Measurements from ENCODE around the gene RSPH9. TPM values are rescaled to one million over a fixed set of nuclear protein-coding genes. Genes with fewer than 3 reads are reported as not detected.

RSPH9 gene
- total and polyA plus RNA-seq, 11 donors, result 0.09 to 0.50 (median 0.16) TPM; not detected in 3

DNA sequence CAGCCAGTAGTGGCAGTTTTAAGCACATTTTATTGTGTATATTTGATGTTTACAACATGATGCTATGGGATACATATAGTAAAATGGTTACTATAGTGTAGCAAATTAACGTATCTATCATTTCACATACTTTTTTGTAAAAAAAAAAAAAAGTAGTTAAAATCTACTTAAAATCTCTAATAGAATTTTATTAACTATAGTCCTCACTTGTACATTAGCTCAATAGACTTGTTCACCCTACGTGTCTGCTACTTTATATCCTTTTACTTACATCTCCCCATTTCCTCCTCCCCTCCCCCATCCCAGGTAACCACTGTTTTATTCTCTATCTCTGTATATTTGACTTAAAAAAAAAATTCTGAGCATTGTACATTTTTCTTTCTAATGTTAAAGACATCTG, 38.8 kb upstream of the RSPH9 start:
- Histone ChIP-seq H3K4me1 (peaks cover 0 to 13% (median 0%) of the 10 kb centered on the region in 12 donors), H3K36me3 (peaks cover 0 to 94% (median 71%) of the 10 kb centered on the region in 9 donors), H3K9me3 (no peaks in the 10 kb centered on the region), H3K4me3 (no peak overlapping the region), H3K27me3 (no peaks in the 10 kb centered on the region), H3K27ac (no peak overlapping the region)
- WGBS, 4 donors, result 92 to 94% (median 93%) methylated on average over 2 of the region's 2 CpGs
- TF ChIP-seq, protein P1, sequence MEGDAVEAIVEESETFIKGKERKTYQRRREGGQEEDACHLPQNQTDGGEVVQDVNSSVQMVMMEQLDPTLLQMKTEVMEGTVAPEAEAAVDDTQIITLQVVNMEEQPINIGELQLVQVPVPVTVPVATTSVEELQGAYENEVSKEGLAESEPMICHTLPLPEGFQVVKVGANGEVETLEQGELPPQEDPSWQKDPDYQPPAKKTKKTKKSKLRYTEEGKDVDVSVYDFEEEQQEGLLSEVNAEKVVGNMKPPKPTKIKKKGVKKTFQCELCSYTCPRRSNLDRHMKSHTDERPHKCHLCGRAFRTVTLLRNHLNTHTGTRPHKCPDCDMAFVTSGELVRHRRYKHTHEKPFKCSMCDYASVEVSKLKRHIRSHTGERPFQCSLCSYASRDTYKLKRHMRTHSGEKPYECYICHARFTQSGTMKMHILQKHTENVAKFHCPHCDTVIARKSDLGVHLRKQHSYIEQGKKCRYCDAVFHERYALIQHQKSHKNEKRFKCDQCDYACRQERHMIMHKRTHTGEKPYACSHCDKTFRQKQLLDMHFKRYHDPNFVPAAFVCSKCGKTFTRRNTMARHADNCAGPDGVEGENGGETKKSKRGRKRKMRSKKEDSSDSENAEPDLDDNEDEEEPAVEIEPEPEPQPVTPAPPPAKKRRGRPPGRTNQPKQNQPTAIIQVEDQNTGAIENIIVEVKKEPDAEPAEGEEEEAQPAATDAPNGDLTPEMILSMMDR (IDR thresholded peaks at IDR 0.05), result no peak
- TF ChIP-seq POLR2A (IDR thresholded peaks at IDR 0.05), result no peak
- DNase-seq (no peak), ATAC-seq (no peak)
- intact Hi-C loops (cut with DNase I), result loop anchor here in 7 of 10 donors (5.0 to 10.0 kb wide), 6 partner anchors 61 to 476 kb away; partner anchors contain the start of gene VEGFA (in 1 of the 7)

DNA sequence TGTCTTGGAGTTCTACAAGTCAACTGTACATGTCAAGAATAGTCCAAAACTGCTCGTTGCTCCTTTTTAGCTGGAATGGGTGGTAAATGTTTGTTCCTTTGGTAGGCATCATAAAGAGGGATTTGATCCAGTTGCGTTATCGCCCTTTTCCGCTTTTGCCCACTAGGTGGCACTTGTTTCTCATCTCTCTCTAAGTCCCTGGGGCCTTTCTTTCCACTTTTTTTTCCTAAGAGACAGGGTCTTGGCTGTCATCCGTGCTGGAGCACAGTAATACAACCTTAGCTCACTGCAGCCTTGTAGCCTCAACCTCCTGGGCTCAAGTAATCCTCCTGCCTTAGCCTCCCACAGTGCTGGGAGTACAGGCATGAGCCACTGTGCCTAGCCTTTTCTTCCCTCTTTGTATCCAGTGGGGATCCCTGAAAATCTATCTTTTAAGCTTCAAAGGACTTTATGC, 36.5 kb upstream of the RSPH9 start:
- no peaks in the 10 kb centered on the region for H3K9me3 ChIP-seq
- no peak overlapping the region for H3K27ac ChIP-seq
- peaks cover 0 to 13% (median 0%) of the 10 kb centered on the region in 12 donors for H3K4me1 ChIP-seq
- H3K4me3 ChIP-seq, result no peak overlapping the region
- WGBS, 4 donors, result 4 to 8% (median 6%) methylated on average over 5 of the region's 5 CpGs
- ATAC-seq (peak; percentile 51 to 56 (median 54)), DNase-seq (peak in 3 of 5 donors; percentile 40 to 66 (median 63))
- H3K27me3 ChIP-seq, result no peaks in the 10 kb centered on the region
- intact Hi-C loops (cut with DNase I), result loop anchor here in 9 of 10 donors (1.0 to 10.0 kb wide), 9 partner anchors 58 to 474 kb away; partner anchors contain the start of gene VEGFA (in 1 of the 9)
- TF ChIP-seq, protein P1 (IDR thresholded peaks at IDR 0.05), result peak; percentile 66 to 90 (median 78)
- no peak for TF ChIP-seq POLR2A (IDR thresholded peaks at IDR 0.05)
- peaks cover 0 to 93% (median 69%) of the 10 kb centered on the region in 9 donors for H3K36me3 ChIP-seq

DNA sequence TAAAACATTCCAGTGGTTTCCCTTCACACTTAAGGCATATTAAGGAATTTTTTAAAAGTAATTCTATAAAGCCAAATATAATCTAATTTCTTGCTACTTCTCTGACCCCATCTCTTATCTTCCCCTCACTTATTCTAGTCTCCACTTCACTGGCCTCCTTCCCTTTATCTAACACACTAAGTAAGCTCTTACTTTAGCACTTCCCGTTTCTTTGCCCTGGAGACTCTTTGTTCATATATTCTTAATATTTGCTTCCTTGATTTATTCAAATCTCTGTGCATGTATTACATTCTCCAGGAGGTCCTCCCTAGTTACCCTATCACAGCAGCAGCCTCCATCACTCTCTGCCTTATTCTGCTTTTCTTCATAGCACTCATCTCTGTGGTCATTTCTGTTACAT, 36.0 kb upstream of the RSPH9 start:
- no peak for DNase-seq
- H3K27me3 ChIP-seq, result no peaks in the 10 kb centered on the region
- 52 to 71% (median 65%) methylated on average over 1 of the region's 1 CpG for WGBS, 4 donors
- peaks cover 0 to 13% (median 0%) of the 10 kb centered on the region in 12 donors for H3K4me1 ChIP-seq
- H3K27ac ChIP-seq, result no peak overlapping the region
- intact Hi-C loops (cut with DNase I), result loop anchor here in 9 of 10 donors (1.0 to 10.0 kb wide), 9 partner anchors 58 to 473 kb away; partner anchors contain the start of gene VEGFA (in 1 of the 9)
- peaks cover 0 to 93% (median 69%) of the 10 kb centered on the region in 9 donors for H3K36me3 ChIP-seq
- ATAC-seq, result no peak
- TF ChIP-seq, protein P1 (IDR thresholded peaks at IDR 0.05), result no peak
- TF ChIP-seq POLR2A (IDR thresholded peaks at IDR 0.05), result no peak
- no peak overlapping the region for H3K4me3 ChIP-seq
- no peaks in the 10 kb centered on the region for H3K9me3 ChIP-seq

DNA sequence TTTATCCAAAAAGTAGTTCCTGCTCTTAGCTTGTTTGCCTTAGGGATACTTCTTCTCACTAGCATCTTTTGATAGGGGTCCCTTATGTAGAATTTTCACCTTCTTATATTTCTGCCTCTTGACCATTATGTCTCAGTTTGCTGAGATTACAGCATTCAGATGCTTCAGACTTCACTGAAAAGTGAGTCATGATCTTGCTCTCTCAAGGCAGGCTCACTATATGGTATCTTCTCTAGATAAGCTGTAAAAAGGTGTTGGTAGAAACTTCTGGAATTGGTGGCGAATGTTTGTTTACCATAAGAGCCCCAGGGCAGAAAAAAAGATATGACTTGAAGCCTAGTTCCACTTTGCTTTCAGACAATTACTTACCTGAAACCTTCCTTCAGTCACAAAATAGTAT, 35.4 kb upstream of the RSPH9 start:
- intact Hi-C loops (cut with DNase I), result loop anchor here in 8 of 10 donors (2.0 to 10.0 kb wide), 8 partner anchors 57 to 473 kb away; partner anchors contain the start of gene VEGFA (in 1 of the 8)
- peaks cover 0 to 93% (median 69%) of the 10 kb centered on the region in 9 donors for H3K36me3 ChIP-seq
- H3K4me3 ChIP-seq, result no peak overlapping the region
- peaks cover 0 to 13% (median 0%) of the 10 kb centered on the region in 12 donors for H3K4me1 ChIP-seq
- TF ChIP-seq, protein P1 (IDR thresholded peaks at IDR 0.05), result no peak
- TF ChIP-seq POLR2A (IDR thresholded peaks at IDR 0.05), result no peak
- H3K27ac ChIP-seq, result no peak overlapping the region
- DNase-seq (no peak), ATAC-seq (no peak)
- WGBS, 4 donors, result 89 to 100% (median 92%) methylated on average over 1 of the region's 1 CpG
- no peaks in the 10 kb centered on the region for H3K9me3 ChIP-seq
- H3K27me3 ChIP-seq, result no peaks in the 10 kb centered on the region

All from heart left ventricle (tissue), 16 donors.